BE2C (cell line): ENCODE results near the gene RAB3IL1.

Experiments
- DNase-seq: peaks from one replicate; pipeline ENCODE4 v3.0.0-alpha.2; 2020
- H3K27me3 ChIP-seq: fragments of 250-450 bp; sonication (Bioruptor Pico); 2 replicates; pipeline ENCODE4 v1.5.1; 2020; ENCODE audit warnings: mild to moderate bottlenecking
- H3K36me3 ChIP-seq: fragments of 250-450 bp; sonication (Bioruptor Pico); 2 replicates; pipeline ENCODE4 v1.5.1; 2020; ENCODE audit warnings: mild to moderate bottlenecking
- H3K4me1 ChIP-seq: fragments of 250-450 bp; sonication (Bioruptor Pico); 2 replicates; pipeline ENCODE4 v1.5.1; 2020
- H3K4me3 ChIP-seq: 2 replicates; pipeline ENCODE4 v1.5.1; 2011; ENCODE audit warnings: low read depth, low read length
- H3K9me3 ChIP-seq: fragments of 250-450 bp; sonication (Bioruptor Pico); 2 replicates; pipeline ENCODE4 v1.5.1; 2020
- CTCF ChIP-seq: IDR thresholded peaks from 2 replicates; pipeline ENCODE4 v1.5.1; 2012; ENCODE audit warnings: mild to moderate bottlenecking, low read depth, low read length

Gene RAB3IL1

GRCh38 chr11:61864814-61865775 lies 52.3 kb downstream of the RAB3IL1 start:
- no peaks in the 10 kb centered on the region for H3K9me3 ChIP-seq
- no peaks in the 10 kb centered on the region for H3K27me3 ChIP-seq
- no peak for TF ChIP-seq CTCF
- H3K4me3 ChIP-seq: no peak overlapping the region
- DNase-seq: no peak
- H3K36me3 ChIP-seq: no peaks in the 10 kb centered on the region; the same call in 1 of the 2 replicates
- H3K4me1 ChIP-seq: no peaks in the 10 kb centered on the region; the same call in 1 of the 2 replicates

GRCh38 chr11:61863548-61864081 lies 53.8 kb downstream of the RAB3IL1 start:
- Histone ChIP-seq H3K27me3 (no peaks in the 10 kb centered on the region), H3K36me3 (no peaks in the 10 kb centered on the region; the same call in 1 of the 2 replicates), H3K9me3 (no peaks in the 10 kb centered on the region), H3K4me3 (no peak overlapping the region), H3K4me1 (no peaks in the 10 kb centered on the region)
- DNase-seq: no peak
- TF ChIP-seq CTCF: no peak

GRCh38 chr11:61862714-61863547 lies 54.4 kb downstream of the RAB3IL1 start:
- no peaks in the 10 kb centered on the region; the same call in 1 of the 2 replicates for H3K36me3 ChIP-seq
- no peak for TF ChIP-seq CTCF

GRCh38 chr11:61861634-61862033 lies 55.7 kb downstream of the RAB3IL1 start:
- H3K4me3 ChIP-seq: no peak overlapping the region
- no peaks in the 10 kb centered on the region; the same call in 1 of the 2 replicates for H3K36me3 ChIP-seq
- TF ChIP-seq CTCF: no peak
- no peaks in the 10 kb centered on the region for H3K9me3 ChIP-seq
- no peaks in the 10 kb centered on the region for H3K27me3 ChIP-seq
- no peak for DNase-seq
- no peaks in the 10 kb centered on the region for H3K4me1 ChIP-seq

More at GRCh38 chr11:61862714-61863547, 54.4 kb downstream of the RAB3IL1 start:
- DNase-seq: no peak
- Histone ChIP-seq H3K4me3 (no peak overlapping the region), H3K9me3 (no peaks in the 10 kb centered on the region), H3K4me1 (no peaks in the 10 kb centered on the region), H3K27me3 (no peaks in the 10 kb centered on the region)

GRCh38 chr11:61860054-61860903 lies 57.1 kb downstream of the RAB3IL1 start:
- no peaks in the 10 kb centered on the region for H3K4me1 ChIP-seq
- no peak for DNase-seq
- no peak for TF ChIP-seq CTCF
- H3K36me3 ChIP-seq: no peaks in the 10 kb centered on the region; the same call in 1 of the 2 replicates
- no peaks in the 10 kb centered on the region for H3K9me3 ChIP-seq
- no peaks in the 10 kb centered on the region for H3K27me3 ChIP-seq
- H3K4me3 ChIP-seq: no peak overlapping the region
